Cerebellar cortex (tissue), 1 donor: ENCODE data around the gene POGLUT2.

ENCODE experiments used
- DNase-seq: peaks from one replicate; pipeline ENCODE4 v3.0.0-alpha.2; 2015; ENCODE audit warnings: low spot score

The POGLUT2 gene

DNA sequence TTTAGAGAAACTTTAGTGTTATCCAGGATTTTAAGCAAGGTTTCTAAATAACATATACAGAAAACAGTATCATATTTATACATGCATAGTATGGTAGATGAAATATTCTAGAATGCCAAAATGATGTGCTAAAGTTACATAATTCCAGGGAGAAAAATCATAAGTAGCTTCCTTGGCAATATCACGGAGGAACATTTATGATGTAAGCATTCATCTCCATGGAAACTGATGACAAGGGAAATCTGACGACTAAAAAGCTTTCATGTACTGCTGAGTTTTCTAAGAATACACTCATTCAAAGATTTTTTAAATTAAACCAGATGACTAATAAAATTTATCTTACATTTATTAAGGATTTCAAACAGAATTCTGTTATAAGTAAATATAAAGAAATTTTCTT is 29.9 kb downstream of the POGLUT2 start:
- DNase-seq, result no peak

DNA sequence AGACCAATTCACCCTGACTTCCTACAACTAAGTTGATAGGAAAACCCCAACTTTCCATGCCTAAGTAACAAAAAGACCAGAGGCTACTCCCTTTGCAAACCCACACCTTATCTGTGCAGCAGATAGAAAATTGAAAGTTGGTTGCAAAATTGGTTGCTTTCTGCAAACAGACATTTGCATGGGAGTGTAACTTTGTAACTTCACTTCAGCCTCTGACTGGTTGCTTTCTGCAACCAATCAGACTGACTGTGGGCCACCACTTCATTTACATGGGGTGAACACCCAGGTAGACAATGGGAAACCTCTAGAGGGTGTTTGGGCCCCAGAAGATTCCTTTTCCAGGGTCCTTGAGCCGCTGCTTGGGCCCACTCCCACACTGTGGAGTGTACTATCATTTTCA is 35.0 kb downstream of the POGLUT2 start:
- no peak for DNase-seq

GRCh38 chr13:102761071-102761470 is 37.7 kb downstream of the POGLUT2 start:
- DNase-seq, result no peak

DNA sequence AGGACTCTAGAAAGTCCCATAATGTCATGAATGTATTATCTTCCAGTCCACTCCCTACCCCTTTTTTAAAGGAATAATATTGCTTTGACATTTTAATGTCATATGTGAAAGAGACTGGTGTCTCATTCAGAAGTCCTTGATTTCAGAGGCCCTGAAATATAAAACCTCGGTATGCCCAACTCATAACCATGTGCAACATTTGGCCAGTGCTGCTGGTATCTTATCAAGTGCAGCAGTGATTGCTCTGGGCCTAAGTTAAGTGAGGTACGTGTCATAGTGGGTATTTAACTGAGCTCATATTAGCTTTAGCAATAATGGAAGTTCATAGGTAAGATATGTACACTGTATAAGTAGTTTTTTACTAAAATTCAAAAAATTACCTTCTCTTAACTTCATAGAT is 39.9 kb downstream of the POGLUT2 start:
- DNase-seq, result no peak

DNA sequence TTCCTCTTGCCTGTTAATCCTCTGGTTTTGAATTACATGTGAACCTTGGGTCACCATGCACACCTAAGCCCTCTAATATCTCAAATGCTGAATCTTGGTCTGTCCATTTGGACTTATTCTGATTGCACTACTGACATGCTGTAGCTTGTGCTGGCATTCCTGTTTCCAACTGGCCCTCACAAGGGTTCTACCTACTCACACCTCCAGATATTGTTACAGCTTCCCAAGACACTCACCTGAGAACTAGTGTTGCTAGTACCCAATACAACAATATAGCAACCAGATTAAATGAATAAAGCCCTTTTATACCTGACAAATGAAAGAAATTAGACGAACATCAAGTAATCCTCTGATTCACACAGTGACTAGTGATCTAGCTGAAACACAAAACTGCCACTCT is 41.8 kb downstream of the POGLUT2 start:
- no peak for DNase-seq

GRCh38 chr13:102751886-102752285 is 46.9 kb downstream of the POGLUT2 start:
- DNase-seq, result no peak

GRCh38 chr13:102742506-102742905 is 56.3 kb downstream of the POGLUT2 start:
- DNase-seq, result no peak

GRCh38 chr13:102742101-102742500 is 56.7 kb downstream of the POGLUT2 start:
- DNase-seq, result no peak
